BJ (cell line): Measurements from ENCODE around the gene KCNIP4. TPM values are rescaled to one million over a fixed set of nuclear protein-coding genes. Genes with fewer than 3 reads are reported as not detected.

Source experiments
- CTCF ChIA-PET: fragments of 350-600 bp; formaldehyde crosslinking; extraction: SDS; loops from one replicate; lab custom pipeline; 2021; ENCODE audit warnings: antibody characterized with exemption, inconsistent platforms; lab: Yijun Ruan, JAX
- POLR2A ChIA-PET: fragments of 300-600 bp; sonication (Branson Sonifier 250); formaldehyde crosslinking; extraction: SDS; loops from one replicate; lab custom pipeline; 2021; ENCODE audit warnings: antibody characterized with exemption; lab: Charles Lee
- DNase-seq: peaks from one replicate; pipeline ENCODE4 v3.0.0-alpha.2; 2011; ENCODE audit warnings: low read depth
- H3K27me3 ChIP-seq: 2 replicates; pipeline ENCODE4 v1.6.0; 2011; ENCODE audit warnings: low read length; ENCODE audit not compliant: control insufficient read depth, insufficient read depth
- H3K36me3 ChIP-seq: 2 replicates; pipeline ENCODE4 v1.5.1; 2011; ENCODE audit warnings: low read length; ENCODE audit not compliant: control insufficient read depth, insufficient read depth
- H3K4me3 ChIP-seq: 2 replicates; pipeline ENCODE4 v1.5.1; 2011; ENCODE audit warnings: low read depth, mild to moderate bottlenecking, control low read depth, low read length
- polyA plus RNA-seq: library from polyadenylated mRNA; depleted of rRNA; stranded (reverse); fragments of >200 nt; gene quantifications from 2 replicates; pipeline ENCODE4 v1.2.3, GENCODE V29; 2011
- TF ChIP-seq, protein P1 (sequence below): IDR thresholded peaks from 2 replicates; pipeline ENCODE4 v1.5.1; 2011; ENCODE audit warnings: low read depth, mild to moderate bottlenecking, control low read depth, inconsistent platforms, low read length, moderate library complexity; ENCODE audit not compliant: insufficient read depth

KCNIP4 gene
- polyA plus RNA-seq, 1 experiment, result not detected

DNA sequence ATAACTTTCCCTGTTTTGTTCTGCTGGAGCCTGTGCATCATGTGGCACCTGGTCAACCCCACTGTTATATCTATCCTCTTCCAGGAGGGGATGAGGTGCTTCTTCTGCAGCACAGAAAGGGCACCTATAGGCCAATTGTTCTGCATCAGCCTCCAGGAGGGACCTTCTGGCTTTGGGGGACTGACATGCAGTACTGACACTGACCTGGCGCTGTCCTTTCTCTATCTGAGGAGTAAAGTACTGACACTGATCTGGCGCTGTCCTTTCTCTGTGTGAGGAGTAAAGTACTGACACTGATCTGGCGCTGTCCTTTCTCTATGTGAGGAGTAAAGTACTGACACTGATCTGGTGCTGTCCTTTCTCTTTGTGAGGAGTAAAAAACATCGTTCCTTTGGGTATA lies 749.9 kb downstream of the KCNIP4 start:
- DNase-seq, result no peak
- TF ChIP-seq, protein P1, sequence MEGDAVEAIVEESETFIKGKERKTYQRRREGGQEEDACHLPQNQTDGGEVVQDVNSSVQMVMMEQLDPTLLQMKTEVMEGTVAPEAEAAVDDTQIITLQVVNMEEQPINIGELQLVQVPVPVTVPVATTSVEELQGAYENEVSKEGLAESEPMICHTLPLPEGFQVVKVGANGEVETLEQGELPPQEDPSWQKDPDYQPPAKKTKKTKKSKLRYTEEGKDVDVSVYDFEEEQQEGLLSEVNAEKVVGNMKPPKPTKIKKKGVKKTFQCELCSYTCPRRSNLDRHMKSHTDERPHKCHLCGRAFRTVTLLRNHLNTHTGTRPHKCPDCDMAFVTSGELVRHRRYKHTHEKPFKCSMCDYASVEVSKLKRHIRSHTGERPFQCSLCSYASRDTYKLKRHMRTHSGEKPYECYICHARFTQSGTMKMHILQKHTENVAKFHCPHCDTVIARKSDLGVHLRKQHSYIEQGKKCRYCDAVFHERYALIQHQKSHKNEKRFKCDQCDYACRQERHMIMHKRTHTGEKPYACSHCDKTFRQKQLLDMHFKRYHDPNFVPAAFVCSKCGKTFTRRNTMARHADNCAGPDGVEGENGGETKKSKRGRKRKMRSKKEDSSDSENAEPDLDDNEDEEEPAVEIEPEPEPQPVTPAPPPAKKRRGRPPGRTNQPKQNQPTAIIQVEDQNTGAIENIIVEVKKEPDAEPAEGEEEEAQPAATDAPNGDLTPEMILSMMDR, result no peak
- POLR2A ChIA-PET, result no interaction called here
- Histone ChIP-seq H3K4me3 (no peak overlapping the region), H3K27me3 (no peaks in the 10 kb centered on the region), H3K36me3 (no peaks in the 10 kb centered on the region)
- CTCF ChIA-PET, result no interaction called here

DNA sequence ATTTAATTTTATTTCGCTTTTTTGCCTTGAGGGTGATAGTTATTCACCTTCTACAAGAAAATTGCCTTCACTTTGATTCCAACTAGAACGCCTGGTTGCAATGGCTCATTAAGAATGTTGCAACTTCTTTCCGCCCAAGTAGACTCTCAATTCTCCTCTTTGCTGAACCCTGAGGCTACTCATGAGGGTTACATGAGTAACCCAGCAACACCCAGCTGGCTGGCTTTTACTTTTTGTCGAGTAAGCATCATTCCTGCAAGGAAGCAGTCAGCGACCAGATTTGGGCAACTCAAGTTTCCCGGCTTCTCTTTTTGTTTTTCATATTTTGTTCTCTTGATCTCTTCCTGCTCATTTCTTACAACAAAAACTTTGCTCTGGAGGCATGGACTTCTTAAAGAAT lies 752.9 kb downstream of the KCNIP4 start:
- H3K27me3 ChIP-seq, result no peaks in the 10 kb centered on the region
- no peak overlapping the region for H3K4me3 ChIP-seq
- no peaks in the 10 kb centered on the region for H3K36me3 ChIP-seq
- no peak for DNase-seq
- POLR2A ChIA-PET, result no interaction called here
- TF ChIP-seq, protein P1, result no peak
- CTCF ChIA-PET, result no interaction called here

DNA sequence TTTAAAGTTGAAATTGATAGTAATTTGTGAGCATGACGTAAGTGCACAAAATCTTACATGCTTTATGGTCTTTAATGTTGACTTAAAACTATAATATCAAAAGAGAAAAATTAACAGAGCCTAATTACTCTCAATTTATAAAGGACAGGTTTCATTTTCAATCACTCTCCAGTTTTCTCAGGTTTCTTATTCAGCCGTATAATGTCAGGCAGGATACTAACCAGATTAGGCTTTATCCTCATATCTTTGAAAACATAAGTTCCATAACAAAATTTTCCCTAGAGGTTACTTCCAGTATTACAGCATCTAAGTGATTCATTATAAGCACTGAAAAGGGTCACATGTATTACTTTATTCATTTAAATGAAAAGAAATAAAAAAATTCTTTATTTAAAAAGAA lies 756.2 kb downstream of the KCNIP4 start:
- TF ChIP-seq, protein P1, result no peak
- H3K36me3 ChIP-seq, result no peaks in the 10 kb centered on the region
- POLR2A ChIA-PET, result no interaction called here
- CTCF ChIA-PET, result no interaction called here
- H3K4me3 ChIP-seq, result no peak overlapping the region
- no peak for DNase-seq
- H3K27me3 ChIP-seq, result no peaks in the 10 kb centered on the region

DNA sequence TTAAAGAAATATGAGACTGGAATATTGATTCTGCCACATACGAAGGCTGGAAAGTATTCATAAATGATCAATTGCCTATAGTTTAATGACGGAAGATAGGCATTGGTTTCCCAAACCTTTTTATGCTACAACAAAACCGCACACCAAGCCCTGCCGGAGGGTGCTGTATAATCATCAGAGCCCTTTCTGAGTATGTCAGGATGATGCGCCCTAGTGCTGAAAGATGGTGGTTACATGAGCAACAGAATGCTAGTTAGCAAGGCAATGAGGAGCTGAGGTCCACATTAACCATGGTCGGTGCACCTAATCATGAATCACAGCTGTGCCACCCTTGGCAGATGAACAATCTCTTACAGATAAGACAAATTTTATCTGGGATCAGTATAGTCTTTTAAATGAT lies 757.3 kb downstream of the KCNIP4 start:
- Histone ChIP-seq H3K27me3 (no peaks in the 10 kb centered on the region), H3K36me3 (no peaks in the 10 kb centered on the region), H3K4me3 (no peak overlapping the region)
- TF ChIP-seq, protein P1, result no peak
- no peak for DNase-seq
- ChIA-PET POLR2A (no interaction called here), CTCF (no interaction called here)

DNA sequence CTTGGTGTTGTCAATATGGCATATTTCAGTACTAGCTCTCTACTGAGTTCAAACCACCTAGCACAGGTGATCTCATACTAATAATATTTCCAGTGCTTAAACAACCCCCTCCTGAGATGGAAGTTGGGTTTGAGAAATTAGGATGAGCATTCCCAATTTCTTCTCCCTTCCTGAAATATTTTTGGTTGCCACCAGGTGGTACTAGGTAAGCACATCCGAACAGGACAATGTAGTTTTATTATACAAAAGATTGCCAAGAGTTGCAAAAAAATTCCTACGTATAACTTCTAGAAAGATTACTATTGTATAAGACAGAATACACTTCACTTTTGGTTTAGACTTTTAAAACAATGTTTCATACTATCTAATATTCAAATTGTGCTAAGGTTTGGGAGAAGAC lies 763.8 kb downstream of the KCNIP4 start:
- CTCF ChIA-PET, result no interaction called here
- Histone ChIP-seq H3K4me3 (no peak overlapping the region), H3K27me3 (no peaks in the 10 kb centered on the region), H3K36me3 (no peaks in the 10 kb centered on the region)
- POLR2A ChIA-PET, result no interaction called here
- no peak for DNase-seq
- TF ChIP-seq, protein P1, result no peak
